Measurements from ENCODE around the gene RBM34. TPM values are rescaled to one million over a fixed set of nuclear protein-coding genes. Genes with fewer than 3 reads are reported as not detected.

The RBM34 gene, protein sequence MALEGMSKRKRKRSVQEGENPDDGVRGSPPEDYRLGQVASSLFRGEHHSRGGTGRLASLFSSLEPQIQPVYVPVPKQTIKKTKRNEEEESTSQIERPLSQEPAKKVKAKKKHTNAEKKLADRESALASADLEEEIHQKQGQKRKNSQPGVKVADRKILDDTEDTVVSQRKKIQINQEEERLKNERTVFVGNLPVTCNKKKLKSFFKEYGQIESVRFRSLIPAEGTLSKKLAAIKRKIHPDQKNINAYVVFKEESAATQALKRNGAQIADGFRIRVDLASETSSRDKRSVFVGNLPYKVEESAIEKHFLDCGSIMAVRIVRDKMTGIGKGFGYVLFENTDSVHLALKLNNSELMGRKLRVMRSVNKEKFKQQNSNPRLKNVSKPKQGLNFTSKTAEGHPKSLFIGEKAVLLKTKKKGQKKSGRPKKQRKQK
- total RNA-seq, result 74.2 and 83.3 TPM in 2 replicates

DNA sequence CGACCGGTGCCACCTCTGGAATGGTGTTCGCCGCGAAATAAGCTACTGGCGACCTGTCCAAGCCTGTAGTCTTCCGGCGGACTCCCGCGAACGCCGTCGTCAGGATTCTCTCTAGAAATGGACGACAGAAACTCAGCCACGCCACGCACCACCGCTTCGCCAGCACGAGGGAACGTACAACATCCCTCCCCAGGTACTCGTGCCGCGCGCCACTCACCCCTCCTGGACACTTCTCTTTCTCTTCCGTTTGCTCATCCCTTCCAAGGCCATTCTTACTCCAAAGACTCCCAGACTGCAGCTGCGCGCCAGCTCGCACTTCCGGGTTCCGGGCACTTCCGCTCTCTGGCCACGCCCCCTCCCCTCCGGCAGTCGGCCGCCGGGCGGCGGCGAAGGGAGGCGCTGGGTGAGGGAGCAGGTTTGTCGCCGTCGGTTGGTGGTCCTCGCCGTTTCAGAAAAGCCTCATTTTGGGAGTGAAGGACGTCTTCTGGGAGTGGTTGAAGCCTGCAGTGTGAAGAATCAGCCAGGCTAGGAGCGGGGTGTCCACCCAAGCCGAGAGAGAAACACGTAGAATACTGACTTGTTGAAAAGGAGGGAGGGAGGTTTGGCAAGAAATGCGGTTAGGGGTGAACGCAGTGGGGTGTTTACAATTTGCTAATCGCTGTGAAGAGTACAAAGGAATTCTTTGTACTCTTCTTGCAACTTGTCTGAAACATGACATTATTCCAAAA is at the start of gene RBM34:
Gene RBM34 (minus strand): TSS at position 294 of the 728 bp plus-strand sequence. CDS start 24 bp downstream, at position 270.

GRCh38 chr1:235128456-235129328 is 32.4 kb downstream of the RBM34 start, which contains the start of gene TOMM20:
Gene TOMM20 (minus strand): TSS chr1:235128837. CDS start chr1:235128715, 122 bp downstream.

Other genes starting within 250 kb of the RBM34 start
- gene TOMM20, start 32.4 kb downstream of the RBM34 start, total RNA-seq, result 83.9 and 159 TPM in 2 replicates
- gene ARID4B, start 166.9 kb upstream of the RBM34 start, total RNA-seq, result 14.9 and 18.8 TPM in 2 replicates
- 19.8 and 33.2 TPM in 2 replicates for gene GGPS1, start 167.3 kb upstream of the RBM34 start, total RNA-seq
- gene TBCE, start 206.2 kb upstream of the RBM34 start, total RNA-seq, result 17.9 and 26.3 TPM in 2 replicates